Medulla oblongata (tissue), 1 donor: ENCODE results near the gene STC2.
A peak's percentile ranks its signal among the peaks of the same experiment; 100 is the strongest.
"Not testable (repeated sequence)": the region's sequence is repeated elsewhere in the genome, so short reads cannot be mapped to it uniquely, and the experiment has no call there.

Experiments used
- DNase-seq: peaks from one replicate; pipeline ENCODE4 v3.0.0-alpha.2; 2015; ENCODE audit errors: extremely low spot score

STC2 gene

GRCh38 chr5:173327948-173328843, at the start of gene STC2:
Gene STC2, minus strand, starts transcription at chr5:173328414. Its CDS starts 221 bp downstream, at chr5:173328193.
- DNase-seq = peak; percentile 58

- no peak for DNase-seq
Observed at GRCh38 chr5:173371400-173371799, 43.2 kb upstream of the STC2 start.

- DNase-seq = not testable (repeated sequence)
Observed at GRCh38 chr5:173363406-173363805, 35.2 kb upstream of the STC2 start.

GRCh38 chr5:173355561-173355960, 27.3 kb upstream of the STC2 start:
- no peak for DNase-seq

GRCh38 chr5:173354645-173355044, 26.4 kb upstream of the STC2 start:
- DNase-seq = no peak

GRCh38 chr5:173352366-173353349, 24.4 kb upstream of the STC2 start:
- no peak for DNase-seq

- DNase-seq = no peak
Observed at GRCh38 chr5:173342813-173343755, 14.9 kb upstream of the STC2 start.

GRCh38 chr5:173341961-173342430, 13.8 kb upstream of the STC2 start:
- DNase-seq = no peak

GRCh38 chr5:173340984-173341383, 12.8 kb upstream of the STC2 start:
- DNase-seq = no peak

GRCh38 chr5:173340451-173340850, 12.2 kb upstream of the STC2 start:
- no peak for DNase-seq

GRCh38 chr5:173339286-173339685, 11.1 kb upstream of the STC2 start:
- no peak for DNase-seq

- DNase-seq = no peak
Observed at GRCh38 chr5:173338380-173339015, 10.3 kb upstream of the STC2 start.

GRCh38 chr5:173334808-173335207, 6.6 kb upstream of the STC2 start:
- DNase-seq = no peak

GRCh38 chr5:173333925-173334661, 5.9 kb upstream of the STC2 start:
- DNase-seq = no peak

GRCh38 chr5:173331956-173332479, 3.8 kb upstream of the STC2 start:
- DNase-seq = peak; percentile 91

- no peak for DNase-seq
Observed at GRCh38 chr5:173331287-173331686, 3.1 kb upstream of the STC2 start.

- no peak for DNase-seq
Observed at GRCh38 chr5:173330338-173331206, 2.4 kb upstream of the STC2 start.

GRCh38 chr5:173329491-173330337, 1.5 kb upstream of the STC2 start:
- DNase-seq = no peak
